Naive thymus-derived CD4-positive, alpha-beta T cell (primary cell): ENCODE measurements around the gene OR2L13. TPM values are rescaled to one million over a fixed set of nuclear protein-coding genes. Genes with fewer than 3 reads are reported as not detected.

ENCODE experiments used
- ATAC-seq: fragments of 150-1000 bp; cut with Tn5 transposase; 2 replicates; pipeline ENCODE4 v1.10.0; 2021; ENCODE audit warnings: mild to moderate bottlenecking, moderate library complexity
- CTCF ChIA-PET: fragments of 350-600 bp; sonication (Branson Sonifier 250); formaldehyde crosslinking; loops from one replicate; lab custom pipeline; 2021; ENCODE audit warnings: antibody characterized with exemption; lab: Charles Lee
- POLR2A ChIA-PET: fragments of 350-600 bp; sonication (Branson Sonifier 250); formaldehyde crosslinking; loops from one replicate; lab custom pipeline; 2021; ENCODE audit warnings: antibody characterized with exemption, inconsistent platforms; lab: Charles Lee
- DNase-seq, 9 donors: peaks; one replicate each; pipeline versions ENCODE4 v3.0.0 to v3.0.0-alpha.2; 2020 to 2022; ENCODE audit warnings: mixed read lengths in 1 of 9
- H3K27ac ChIP-seq: one replicate; pipeline ENCODE4 v1.7.0; 2013; ENCODE audit warnings: mild to moderate bottlenecking, low read depth, low read length, moderate library complexity
- H3K27me3 ChIP-seq, 2 donors: one replicate each; pipeline ENCODE4 v1.7.0; 2013; ENCODE audit warnings: low read length in 2 of 2, mild to moderate bottlenecking in 2 of 2, moderate library complexity in 2 of 2; ENCODE audit not compliant: control insufficient read depth in 2 of 2, insufficient read depth in 2 of 2
- H3K36me3 ChIP-seq, 3 experiments: 1 replicate in 2 of 3; 2 replicates in 1 of 3; pipeline ENCODE4 v1.7.0; 2013; ENCODE audit warnings: low read length in 3 of 3, mild to moderate bottlenecking in 3 of 3, moderate library complexity in 1 of 3; ENCODE audit not compliant: insufficient read depth in 3 of 3, control insufficient read depth in 2 of 3
- H3K4me1 ChIP-seq, 2 donors: one replicate each; pipeline ENCODE4 v1.7.0; 2013; ENCODE audit warnings: low read length in 2 of 2, mild to moderate bottlenecking in 2 of 2, moderate library complexity in 1 of 2; ENCODE audit not compliant: control insufficient read depth in 2 of 2, insufficient read depth in 2 of 2
- H3K4me3 ChIP-seq: 2 replicates; pipeline ENCODE4 v1.7.0; 2013; ENCODE audit warnings: mild to moderate bottlenecking, low read length
- H3K9me3 ChIP-seq, 3 experiments: 1 replicate in 2 of 3; 2 replicates in 1 of 3; pipeline ENCODE4 v1.7.0; 2013; ENCODE audit warnings: low read length in 3 of 3; ENCODE audit not compliant: control insufficient read depth in 2 of 3
- H3K27ac Mint-ChIP-seq, 9 donors: one replicate each; pipeline ENCODE4 v1.8.0; 2020 to 2022; ENCODE audit warnings: mixed read lengths in 9 of 9, mild to moderate bottlenecking in 8 of 9, moderate library complexity in 5 of 9, inconsistent platforms in 2 of 9
- H3K27me3 Mint-ChIP-seq, 5 donors: one replicate each; pipeline ENCODE4 v1.8.0; 2021 to 2022; ENCODE audit warnings: mixed read lengths in 5 of 5, mild to moderate bottlenecking in 1 of 5
- H3K36me3 Mint-ChIP-seq, 5 donors: one replicate each; pipeline ENCODE4 v1.8.0; 2020 to 2022; ENCODE audit warnings: mixed read lengths in 5 of 5, mild to moderate bottlenecking in 3 of 5, inconsistent platforms in 1 of 5
- H3K4me1 Mint-ChIP-seq, 7 donors: one replicate each; pipeline ENCODE4 v1.8.0; 2020 to 2022; ENCODE audit warnings: mixed read lengths in 7 of 7, mild to moderate bottlenecking in 3 of 7, inconsistent platforms in 1 of 7
- H3K4me3 Mint-ChIP-seq, 10 donors: one replicate each; pipeline ENCODE4 v1.8.0; 2020 to 2022; ENCODE audit warnings: mild to moderate bottlenecking in 10 of 10, mixed read lengths in 10 of 10, moderate library complexity in 6 of 10, inconsistent platforms in 2 of 10
- H3K9me3 Mint-ChIP-seq, 11 donors: one replicate each; pipeline ENCODE4 v1.8.0; 2020 to 2022; ENCODE audit warnings: mixed read lengths in 11 of 11, mild to moderate bottlenecking in 4 of 11, inconsistent platforms in 1 of 11, moderate library complexity in 1 of 11
- intact Hi-C, 2 donors: fragments of 100-400 bp; cut with micrococcal nuclease; formaldehyde crosslinking; loops; one replicate each; pipeline ENCODE4 v1.15.1; 2023
- polyA plus RNA-seq, 2 donors: library from polyadenylated mRNA; unstranded; fragments of 300-500 nt; fragmentation: Illumina TruSeq; gene quantifications; one replicate each; pipeline ENCODE4 v1.2.3, GENCODE V29; 2021
- total RNA-seq, 6 experiments: library from RNA in 5 of 6; stranded (reverse) in 5 of 6; gene quantifications; 1 replicate in 5 of 6; 2 replicates in 1 of 6; pipeline ENCODE4 v1.2.3 and lab custom pipeline; 2021 to 2026

The OR2L13 gene
- total and polyA plus RNA-seq, 7 experiments from 2014 or later, result 0.17 to 0.24 (median 0.21) TPM; not detected in 4

DNA sequence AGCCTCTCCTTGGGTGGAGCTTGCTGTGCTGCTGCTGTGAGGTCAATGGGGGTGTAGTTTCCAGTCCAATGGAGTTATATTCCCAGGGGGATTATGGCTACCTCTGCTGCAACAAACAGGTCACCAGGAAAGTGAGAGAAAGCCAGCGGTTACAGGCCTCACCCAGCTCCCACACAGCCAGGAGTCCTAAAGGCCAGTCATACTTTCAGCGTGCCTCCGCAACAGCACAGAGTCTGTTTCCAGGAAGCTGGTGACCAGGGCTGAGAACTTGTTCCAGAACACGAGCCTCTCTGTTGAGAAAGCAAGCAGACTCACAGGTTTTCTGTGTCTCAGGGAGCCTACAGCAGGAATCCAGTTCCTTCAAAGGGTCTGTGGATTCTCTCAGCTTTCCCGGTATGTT lies 32.7 kb downstream of the OR2L13 start:
- intact Hi-C loops, result no loop called here
- H3K27me3 Mint-ChIP-seq, result peaks cover 0 to 7% (median 0%) of the 10 kb centered on the region in 5 donors
- H3K27ac Mint-ChIP-seq, result no peak overlapping the region
- DNase-seq, result no peak
- Histone ChIP-seq H3K27me3 (no peaks in the 10 kb centered on the region), H3K4me3 (no peak overlapping the region), H3K4me1 (no peaks in the 10 kb centered on the region), H3K9me3 (no peaks in the 10 kb centered on the region), H3K27ac (no peak overlapping the region), H3K36me3 (no peaks in the 10 kb centered on the region)
- no peaks in the 10 kb centered on the region for H3K4me1 Mint-ChIP-seq
- H3K9me3 Mint-ChIP-seq, result peaks cover 6 to 56% (median 13%) of the 10 kb centered on the region in 11 donors
- no peak for ATAC-seq
- peaks cover 0 to 14% (median 0%) of the 10 kb centered on the region in 5 donors for H3K36me3 Mint-ChIP-seq
- CTCF ChIA-PET, result no interaction called here
- POLR2A ChIA-PET, result no interaction called here
- no peak overlapping the region for H3K4me3 Mint-ChIP-seq

DNA sequence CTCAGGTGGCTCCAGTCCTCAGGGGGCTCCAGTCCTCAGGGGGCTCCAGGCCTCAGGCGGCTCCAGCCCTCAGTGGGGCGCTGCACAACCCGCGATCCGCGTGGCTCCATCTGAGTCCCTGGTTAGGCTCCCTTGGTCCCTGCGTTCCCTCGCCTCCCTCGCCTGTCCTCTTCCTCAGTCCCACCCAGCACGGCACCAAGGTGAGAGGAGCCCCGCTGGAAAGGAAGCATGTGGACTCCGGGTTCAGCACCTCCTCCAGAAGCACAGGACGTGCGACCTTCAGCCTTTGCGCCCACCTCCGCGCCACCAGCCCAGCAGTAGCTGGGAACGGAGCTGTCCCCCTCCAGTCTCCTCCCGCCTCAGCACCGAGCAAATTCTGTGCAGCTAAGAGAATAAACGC lies 41.8 kb downstream of the OR2L13 start:
- intact Hi-C loops, result no loop called here
- no peak overlapping the region for H3K27ac ChIP-seq
- H3K36me3 ChIP-seq, result no peaks in the 10 kb centered on the region
- H3K9me3 ChIP-seq, result no peaks in the 10 kb centered on the region
- Mint-ChIP-seq H3K36me3 (no peaks in the 10 kb centered on the region), H3K4me3 (no peak overlapping the region), H3K27ac (no peak overlapping the region), H3K27me3 (peaks cover 0 to 2% (median 0%) of the 10 kb centered on the region in 5 donors), H3K4me1 (no peaks in the 10 kb centered on the region), H3K9me3 (peaks cover 0 to 40% (median 2%) of the 10 kb centered on the region in 11 donors)
- CTCF ChIA-PET, result no interaction called here
- ATAC-seq (no peak), DNase-seq (no peak)
- no peaks in the 10 kb centered on the region for H3K27me3 ChIP-seq
- H3K4me3 ChIP-seq, result no peak overlapping the region
- POLR2A ChIA-PET, result no interaction called here
- H3K4me1 ChIP-seq, result no peaks in the 10 kb centered on the region

DNA sequence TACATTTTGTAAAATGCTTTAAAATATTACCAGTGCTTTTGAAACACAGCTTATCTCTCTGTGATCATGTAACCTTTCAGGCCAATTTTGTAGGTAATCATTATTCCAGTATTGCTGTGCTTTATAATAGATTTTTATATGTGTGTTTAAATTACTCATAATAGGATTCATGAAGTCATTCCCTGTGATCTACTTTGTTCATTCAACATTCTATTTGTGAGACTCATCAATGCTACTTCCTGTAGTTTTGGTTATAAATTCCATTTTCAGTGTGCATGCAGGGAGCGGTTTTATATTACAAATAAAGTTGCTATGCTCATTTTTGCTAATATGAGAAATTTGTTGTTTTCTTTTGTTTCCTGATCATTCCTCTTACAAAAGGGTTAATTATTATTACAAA lies 45.9 kb downstream of the OR2L13 start:
- Histone ChIP-seq H3K9me3 (no peaks in the 10 kb centered on the region), H3K4me3 (no peak overlapping the region), H3K27me3 (peaks cover 0 to 3% of the 10 kb centered on the region in 2 donors), H3K27ac (no peak overlapping the region), H3K36me3 (no peaks in the 10 kb centered on the region), H3K4me1 (no peaks in the 10 kb centered on the region)
- Mint-ChIP-seq H3K27ac (no peak overlapping the region), H3K9me3 (peaks cover 0 to 14% (median 3%) of the 10 kb centered on the region in 11 donors), H3K4me1 (no peaks in the 10 kb centered on the region), H3K27me3 (peaks cover 0 to 12% (median 0%) of the 10 kb centered on the region in 5 donors), H3K36me3 (no peaks in the 10 kb centered on the region), H3K4me3 (no peak overlapping the region)
- DNase-seq (no peak), ATAC-seq (no peak)
- intact Hi-C loops, result no loop called here
- ChIA-PET POLR2A (no interaction called here), CTCF (no interaction called here)

DNA sequence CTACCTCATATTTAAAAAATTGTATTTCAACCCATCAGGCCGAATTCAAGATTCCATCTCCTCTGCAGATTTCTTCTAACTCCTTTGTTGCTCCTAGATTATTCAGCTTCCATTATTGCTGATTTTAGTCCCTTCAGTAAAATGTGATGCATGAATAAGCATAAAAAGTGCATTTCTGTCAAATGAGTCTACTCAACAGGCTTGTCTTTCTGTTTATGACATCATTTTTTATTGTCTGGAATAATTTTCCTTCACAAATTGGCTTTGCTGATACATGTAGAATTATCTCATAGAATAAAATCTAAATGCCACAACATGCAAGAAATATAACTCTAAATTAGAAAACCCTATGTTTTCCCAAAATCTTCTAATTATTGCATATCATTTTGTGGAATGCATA lies 48.3 kb downstream of the OR2L13 start:
- Mint-ChIP-seq H3K9me3 (peaks cover 0 to 29% (median 10%) of the 10 kb centered on the region in 11 donors), H3K4me3 (no peak overlapping the region), H3K27me3 (peaks cover 0 to 12% (median 0%) of the 10 kb centered on the region in 5 donors), H3K36me3 (no peaks in the 10 kb centered on the region), H3K27ac (no peak overlapping the region), H3K4me1 (no peaks in the 10 kb centered on the region)
- CTCF ChIA-PET, result no interaction called here
- Histone ChIP-seq H3K4me3 (no peak overlapping the region), H3K27ac (no peak overlapping the region), H3K27me3 (peaks cover 0 to 3% of the 10 kb centered on the region in 2 donors), H3K4me1 (no peaks in the 10 kb centered on the region), H3K36me3 (no peaks in the 10 kb centered on the region), H3K9me3 (no peaks in the 10 kb centered on the region)
- no peak for DNase-seq
- intact Hi-C loops, result no loop called here
- ATAC-seq, result no peak
- POLR2A ChIA-PET, result no interaction called here

DNA sequence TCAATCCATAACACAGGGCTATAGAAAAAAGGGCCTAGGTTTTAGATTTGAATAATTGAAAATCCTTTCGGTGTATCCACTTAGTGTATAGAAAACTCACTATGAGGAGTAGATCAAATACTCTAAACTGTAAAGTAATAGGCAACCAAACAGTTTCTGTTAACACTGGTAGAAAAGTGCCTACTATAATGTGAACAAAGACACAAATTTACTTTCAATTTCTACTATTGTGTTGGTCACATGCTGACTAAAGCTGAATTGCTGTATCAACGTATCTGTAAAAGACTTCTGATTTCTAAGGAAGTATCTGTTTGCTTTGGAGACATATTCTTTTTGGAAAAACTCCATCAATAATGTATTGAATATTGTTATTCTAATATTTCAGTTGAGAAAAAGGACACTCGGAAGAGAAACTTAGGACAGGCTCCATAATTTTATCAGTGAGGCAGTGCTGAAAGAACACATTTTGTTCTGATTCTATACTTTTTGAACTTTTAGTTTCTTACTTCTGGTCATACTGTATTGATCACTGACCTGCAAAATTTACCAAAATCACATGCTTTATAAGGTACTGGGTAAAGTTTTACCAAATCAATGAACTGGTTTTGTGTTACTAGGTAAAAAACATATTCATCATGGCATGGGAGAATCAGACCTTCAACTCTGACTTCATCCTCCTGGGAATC lies 49.7 kb downstream of the OR2L13 start, which contains the start of gene OR2M5:
TSS of gene OR2M5 (plus strand) at position 636 of the 686 bp plus-strand sequence. CDS start at position 636, 0 bp downstream.
- DNase-seq (no peak), ATAC-seq (no peak)
- no peaks in the 10 kb centered on the region for H3K9me3 ChIP-seq
- peaks cover 0 to 12% (median 0%) of the 10 kb centered on the region in 5 donors for H3K27me3 Mint-ChIP-seq
- H3K9me3 Mint-ChIP-seq, result peaks cover 0 to 34% (median 10%) of the 10 kb centered on the region in 11 donors
- no peaks in the 10 kb centered on the region for H3K4me1 Mint-ChIP-seq
- ChIA-PET CTCF (no interaction called here), POLR2A (no interaction called here)
- no peak within 1 kb of the TSS for H3K4me3 Mint-ChIP-seq
- no peak within 1 kb of the TSS for H3K4me3 ChIP-seq
- H3K27me3 ChIP-seq, result peaks cover 0 to 3% of the 10 kb centered on the region in 2 donors
- H3K27ac Mint-ChIP-seq, result peak within 1 kb of the TSS in 1 of 9 donors; percentile 5
- H3K36me3 ChIP-seq, result no peaks in the 10 kb centered on the region
- no peaks in the 10 kb centered on the region for H3K4me1 ChIP-seq
- H3K36me3 Mint-ChIP-seq, result no peaks in the 10 kb centered on the region
- intact Hi-C loops, result no loop called here
- no peak within 1 kb of the TSS for H3K27ac ChIP-seq

Other genes with a start within 250 kb of the OR2L13 start
- 1 to 10 TPM in 2 of 5 experiments, under 1 TPM in 2, not detected in 1; 0.24 to 2.1 (median 0.65) TPM for gene TRIM58, start 238.0 kb upstream of the OR2L13 start, total RNA-seq
- under 1 TPM; 0.15 to 0.17 TPM for gene TRIM58, start 238.0 kb upstream of the OR2L13 start, polyA plus RNA-seq
- under 1 TPM in 2 of 5 experiments, not detected in 3; 0.31 to 0.83 TPM for gene OR2W3, start 199.6 kb upstream of the OR2L13 start, total RNA-seq
- not detected for gene OR2W3, start 199.6 kb upstream of the OR2L13 start, polyA plus RNA-seq
- not detected for gene OR2T8, start 174.9 kb upstream of the OR2L13 start, total RNA-seq
- gene OR2T8, start 174.9 kb upstream of the OR2L13 start, polyA plus RNA-seq, result not detected
- gene OR2AJ1, start 170.3 kb upstream of the OR2L13 start, total RNA-seq, result not detected
- not detected for gene OR2AJ1, start 170.3 kb upstream of the OR2L13 start, polyA plus RNA-seq
- gene OR2L8, start 146.3 kb upstream of the OR2L13 start, total RNA-seq, result 1 to 10 TPM in 1 of 5 experiments, under 1 TPM in 2, not detected in 2; 0.66 to 1.4 (median 0.94) TPM
- not detected for gene OR2L8, start 146.3 kb upstream of the OR2L13 start, polyA plus RNA-seq
- under 1 TPM in 4 of 5 experiments, not detected in 1; 0.22 to 0.65 (median 0.48) TPM for gene OR2AK2, start 130.0 kb upstream of the OR2L13 start, total RNA-seq
- gene OR2AK2, start 130.0 kb upstream of the OR2L13 start, polyA plus RNA-seq, result not detected
- under 1 TPM in 4 of 5 experiments, not detected in 1; 0.10 to 0.51 (median 0.26) TPM for gene OR2L5, start 81.5 kb upstream of the OR2L13 start, total RNA-seq
- not detected for gene OR2L5, start 81.5 kb upstream of the OR2L13 start, polyA plus RNA-seq
- gene OR2L2, start 65.1 kb upstream of the OR2L13 start, total RNA-seq, result under 1 TPM; 0.17 to 0.64 (median 0.32) TPM
- under 1 TPM; 0.33 to 0.36 TPM for gene OR2L2, start 65.1 kb upstream of the OR2L13 start, polyA plus RNA-seq
- under 1 TPM in 2 of 5 experiments, not detected in 3; 0.17 to 0.27 TPM for gene OR2L3, start 48.3 kb upstream of the OR2L13 start, total RNA-seq
- gene OR2L3, start 48.3 kb upstream of the OR2L13 start, polyA plus RNA-seq, result not detected
- not detected for gene OR2M5, start 50.0 kb downstream of the OR2L13 start, total RNA-seq
- gene OR2M5, start 50.0 kb downstream of the OR2L13 start, polyA plus RNA-seq, result not detected
- not detected for gene OR2M2, start 79.6 kb downstream of the OR2L13 start, total RNA-seq
- not detected for gene OR2M2, start 79.6 kb downstream of the OR2L13 start, polyA plus RNA-seq
- under 1 TPM in 1 of 5 experiments, not detected in 4; 0.03 TPM for gene OR2M3, start 102.1 kb downstream of the OR2L13 start, total RNA-seq
- not detected for gene OR2M3, start 102.1 kb downstream of the OR2L13 start, polyA plus RNA-seq
- not detected for gene OR2M4, start 136.2 kb downstream of the OR2L13 start, total RNA-seq
- not detected for gene OR2M4, start 136.2 kb downstream of the OR2L13 start, polyA plus RNA-seq
- gene OR2T33, start 182.8 kb downstream of the OR2L13 start, total RNA-seq, result not detected
- not detected for gene OR2T33, start 182.8 kb downstream of the OR2L13 start, polyA plus RNA-seq
- not detected for gene OR2T12, start 208.2 kb downstream of the OR2L13 start, total RNA-seq
- not detected for gene OR2T12, start 208.2 kb downstream of the OR2L13 start, polyA plus RNA-seq
- not detected for gene OR2M7, start 229.4 kb downstream of the OR2L13 start, total RNA-seq
- gene OR2M7, start 229.4 kb downstream of the OR2L13 start, polyA plus RNA-seq, result not detected